Gastroesophageal sphincter (tissue), 3 donors: ENCODE results near the gene FZD1.

Source experiments
- CTCF ChIP-seq, 4 experiments: fragments of 200-600 bp in 2 of 4; fragments of 450-650 bp in 2 of 4; sonication (generic) in 1 of 4; IDR thresholded peaks; one replicate each; pipeline ENCODE4 v1.5.1; 2017 to 2019; ENCODE audit warnings: antibody characterized with exemption in 4 of 4, mild to moderate bottlenecking in 2 of 4, moderate library complexity in 2 of 4
- EP300 ChIP-seq: sonication (generic); formaldehyde crosslinking; IDR thresholded peaks from one replicate; pipeline ENCODE4 v1.6.1; 2017; ENCODE audit warnings: antibody characterized with exemption, mild to moderate bottlenecking

GRCh38 chr7:91311839-91312238 lies 47.6 kb downstream of the FZD1 start:
- no peak for TF ChIP-seq CTCF (IDR thresholded peaks at IDR 0.05)
- TF ChIP-seq EP300 = no peak
